Mesenchymal stem cell (in vitro differentiated cells and primary cell): ENCODE measurements around the gene RBP7. TPM values are rescaled to one million over a fixed set of nuclear protein-coding genes. Genes with fewer than 3 reads are reported as not detected.
A peak's percentile ranks its signal among the peaks of the same experiment; 100 is the strongest.

Source experiments
- DNase-seq: peaks from one replicate; pipeline ENCODE4 v3.0.0-alpha.2; 2013
- H2AFZ ChIP-seq: one replicate; pipeline ENCODE4 v1.6.1; 2013; ENCODE audit warnings: low read depth, mild to moderate bottlenecking, control low read depth, inconsistent platforms, low read length, moderate library complexity
- H2AK5ac ChIP-seq: 2 replicates; pipeline ENCODE4 v1.6.1; 2013; ENCODE audit warnings: low read length, moderate library complexity, mild to moderate bottlenecking, inconsistent platforms; ENCODE audit not compliant: severe bottlenecking
- H2BK120ac ChIP-seq: one replicate; pipeline ENCODE4 v1.6.1; 2013; ENCODE audit warnings: low read depth, mild to moderate bottlenecking, inconsistent platforms, low read length, moderate library complexity
- H2BK12ac ChIP-seq, 2 experiments: one replicate each; pipeline ENCODE4 v1.6.1; 2013; ENCODE audit warnings: inconsistent platforms in 2 of 2, low read length in 2 of 2, mild to moderate bottlenecking in 2 of 2, moderate library complexity in 2 of 2, control low read depth in 1 of 2
- H2BK15ac ChIP-seq: one replicate; pipeline ENCODE4 v1.6.1; 2013; ENCODE audit warnings: mild to moderate bottlenecking, low read depth, inconsistent platforms; ENCODE audit not compliant: poor library complexity, severe bottlenecking
- H2BK5ac ChIP-seq: 2 replicates; pipeline ENCODE4 v1.6.1; 2013; ENCODE audit warnings: low read depth, mild to moderate bottlenecking, low read length, control low read depth, inconsistent platforms; ENCODE audit not compliant: poor library complexity, severe bottlenecking
- H3K14ac ChIP-seq, 2 experiments: one replicate each; pipeline ENCODE4 v1.6.1; 2013; ENCODE audit warnings: inconsistent platforms in 2 of 2, low read length in 2 of 2, control low read depth in 1 of 2, mild to moderate bottlenecking in 1 of 2, moderate library complexity in 1 of 2
- H3K18ac ChIP-seq, 2 experiments: one replicate each; pipeline ENCODE4 v1.6.1; 2013; ENCODE audit warnings: inconsistent platforms in 2 of 2, low read length in 2 of 2, control low read depth in 1 of 2, low read depth in 1 of 2, mild to moderate bottlenecking in 1 of 2
- H3K23ac ChIP-seq, 2 experiments: one replicate each; pipeline ENCODE4 v1.6.1; 2013; ENCODE audit warnings: inconsistent platforms in 2 of 2, low read length in 2 of 2, mild to moderate bottlenecking in 2 of 2, moderate library complexity in 2 of 2, control low read depth in 1 of 2
- H3K27ac ChIP-seq: 2 replicates; pipeline ENCODE4 v1.5.1; 2013; ENCODE audit warnings: mild to moderate bottlenecking, moderate library complexity, low read length, control low read depth, inconsistent platforms; ENCODE audit not compliant: poor library complexity, severe bottlenecking
- H3K27me3 ChIP-seq, 2 experiments: 2 replicates each; pipeline versions ENCODE4 v1.6.1 to v1.7.0; 2013; ENCODE audit warnings: low read length in 2 of 2, mild to moderate bottlenecking in 2 of 2, moderate library complexity in 2 of 2, control low read depth in 1 of 2, inconsistent platforms in 1 of 2; ENCODE audit not compliant: control insufficient read depth in 1 of 2, insufficient read depth in 1 of 2
- H3K36me3 ChIP-seq, 2 experiments: 2 replicates each; pipeline versions ENCODE4 v1.6.1 to v1.7.0; 2013; ENCODE audit warnings: low read length in 2 of 2, control low read depth in 1 of 2, inconsistent platforms in 1 of 2, low read depth in 1 of 2, mild to moderate bottlenecking in 1 of 2; ENCODE audit not compliant: insufficient read depth in 2 of 2, control insufficient read depth in 1 of 2
- H3K4ac ChIP-seq, 2 experiments: one replicate each; pipeline ENCODE4 v1.6.1; 2013; ENCODE audit warnings: inconsistent platforms in 2 of 2, low read length in 2 of 2, mild to moderate bottlenecking in 2 of 2, moderate library complexity in 2 of 2, control low read depth in 1 of 2, low read depth in 1 of 2
- H3K4me1 ChIP-seq: 2 replicates; pipeline ENCODE4 v1.6.1; 2013; ENCODE audit warnings: low read depth, low read length, control low read depth; ENCODE audit not compliant: control insufficient read depth, insufficient read depth
- H3K4me2 ChIP-seq: 2 replicates; pipeline ENCODE4 v1.6.1; 2013; ENCODE audit warnings: low read length, mild to moderate bottlenecking, inconsistent platforms; ENCODE audit not compliant: poor library complexity, severe bottlenecking
- H3K4me3 ChIP-seq, 2 experiments: 2 replicates each; pipeline versions ENCODE4 v1.5.1 to v1.7.0; 2013; ENCODE audit warnings: low read length in 2 of 2, mild to moderate bottlenecking in 2 of 2, control low read depth in 1 of 2, low read depth in 1 of 2; ENCODE audit not compliant: insufficient read depth in 1 of 2
- H3K79me1 ChIP-seq: replicated peaks from 2 replicates; pipeline ENCODE4 v1.6.1; 2013; ENCODE audit warnings: mild to moderate bottlenecking, control low read depth, low read length, inconsistent platforms; ENCODE audit not compliant: poor library complexity, severe bottlenecking
- H3K9ac ChIP-seq: 2 replicates; pipeline ENCODE4 v1.7.0; 2013; ENCODE audit warnings: mild to moderate bottlenecking, low read length, moderate library complexity
- H3K9me3 ChIP-seq: 2 replicates; pipeline ENCODE4 v1.7.0; 2013; ENCODE audit warnings: mild to moderate bottlenecking, low read length; ENCODE audit not compliant: control insufficient read depth
- H4K8ac ChIP-seq: one replicate; pipeline ENCODE4 v1.6.1; 2013; ENCODE audit warnings: inconsistent platforms, mild to moderate bottlenecking, low read length, moderate library complexity
- H4K91ac ChIP-seq: one replicate; pipeline ENCODE4 v1.6.1; 2013; ENCODE audit warnings: mild to moderate bottlenecking, low read length, inconsistent platforms
- WGBS: methylation state at CpG from one replicate; pipeline ENCODE4 v1.1.7; 2013; ENCODE audit warnings: mixed read lengths; 5-methylcytosine and 5-hydroxymethylcytosine counted together
- polyA plus RNA-seq, 2 experiments: library from polyadenylated mRNA; stranded (reverse); fragments of 200-250 nt; gene quantifications; one replicate each; pipeline ENCODE4 v1.2.3, GENCODE V29; 2013

The RBP7 gene
- 0.08 TPM for polyA plus RNA-seq (2013, experiment 1 of 2)
- polyA plus RNA-seq (2013, experiment 2 of 2): not detected

DNA sequence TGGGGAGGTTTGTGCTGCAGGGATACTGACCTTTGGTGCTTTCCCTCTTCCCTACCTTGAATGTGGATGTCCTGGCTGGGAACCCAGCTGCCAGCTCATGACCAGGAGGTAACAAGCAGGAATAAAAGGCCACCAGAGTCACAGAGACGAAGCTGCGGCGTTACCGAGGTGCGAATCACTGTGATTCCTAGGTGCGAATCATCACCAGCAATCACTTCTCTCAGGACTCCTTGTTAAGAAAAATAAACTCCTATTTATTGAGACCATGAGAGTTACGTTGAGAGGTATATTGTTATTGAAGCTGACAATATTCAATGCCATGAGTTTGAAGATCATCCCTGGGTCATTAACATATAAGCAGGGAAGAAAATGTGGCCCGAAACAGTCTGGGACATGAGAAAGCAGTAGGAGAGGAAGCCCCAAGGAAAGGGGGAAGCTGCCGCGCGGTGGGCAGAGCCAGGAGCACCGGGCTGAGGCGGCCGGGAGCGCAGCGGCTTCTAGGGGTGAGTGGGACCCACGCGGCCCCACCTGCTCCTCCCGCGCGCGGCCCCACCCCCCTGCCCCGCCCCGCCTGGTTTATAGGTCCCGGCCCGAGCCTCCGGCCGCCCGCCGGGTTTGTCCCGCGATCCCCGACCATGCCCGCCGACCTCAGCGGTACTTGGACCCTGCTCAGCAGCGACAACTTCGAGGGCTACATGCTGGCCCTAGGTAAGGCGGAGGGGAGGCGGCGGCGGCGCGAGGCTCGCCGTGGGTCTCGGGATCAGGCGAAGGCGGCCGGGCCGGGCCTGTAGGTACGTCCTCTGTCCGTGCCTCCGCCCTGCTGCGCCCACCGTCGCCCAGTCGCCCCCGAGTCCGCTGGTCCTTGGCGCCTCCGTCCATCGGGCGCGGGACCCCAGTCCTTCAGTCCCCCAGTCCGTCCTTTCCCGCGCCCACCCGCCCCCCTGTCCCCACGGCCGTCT, at the start of gene RBP7:
TSS of gene RBP7 (plus strand) at position 605 of the 959 bp plus-strand sequence. CDS start at position 636, 31 bp downstream.
- Histone ChIP-seq H2BK12ac (no peak within 1 kb of the TSS), H3K79me1 (no peaks in the 10 kb centered on the region), H3K4ac (no peak within 1 kb of the TSS), H3K4me1 (peaks cover 10% of the 10 kb centered on the region), H3K4me3 (peak within 1 kb of the TSS; percentile 30 to 51), H2BK15ac (no peak within 1 kb of the TSS), H3K14ac (peak within 1 kb of the TSS in 1 of 2 experiments; percentile 86), H2BK120ac (no peak within 1 kb of the TSS), H4K91ac (no peak within 1 kb of the TSS), H2AFZ (peak within 1 kb of the TSS; percentile 81), H3K9me3 (peaks cover 4% of the 10 kb centered on the region), H3K18ac (peak within 1 kb of the TSS in 1 of 2 experiments; percentile 64), H3K4me2 (peak within 1 kb of the TSS; percentile 86), H3K36me3 (no peaks in the 10 kb centered on the region), H3K27me3 (peaks cover 19 to 44% of the 10 kb centered on the region in 2 experiments), H2BK5ac (no peak within 1 kb of the TSS), H2AK5ac (no peak within 1 kb of the TSS), H4K8ac (no peak within 1 kb of the TSS), H3K9ac (no peak within 1 kb of the TSS), H3K23ac (peak within 1 kb of the TSS in 1 of 2 experiments; percentile 89), H3K27ac (no peak within 1 kb of the TSS)
- no peak for DNase-seq
- WGBS: 3% methylated on average over 41 of the region's 71 CpGs

DNA sequence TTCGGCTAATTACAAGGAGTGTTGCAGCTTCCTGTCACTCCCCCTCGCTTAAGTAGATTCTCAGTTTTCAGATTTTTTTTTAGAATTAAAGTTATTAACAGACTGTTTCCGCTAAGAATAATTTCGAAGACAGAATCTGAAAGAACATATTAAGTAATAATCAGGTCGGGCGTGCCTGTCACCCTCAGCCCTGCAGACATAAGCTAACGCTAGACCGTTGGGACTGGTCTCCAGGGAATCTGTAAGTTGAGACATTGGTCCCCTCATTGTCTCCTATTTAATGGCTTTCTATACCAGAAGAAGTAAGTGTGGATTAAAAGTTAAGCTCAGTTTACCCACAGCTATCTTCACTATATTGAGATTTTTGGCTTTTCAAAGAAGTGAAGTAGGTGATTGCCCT, 39.3 kb upstream of the RBP7 start:
- no peak overlapping the region for H3K23ac ChIP-seq
- H2BK120ac ChIP-seq: no peak overlapping the region
- H3K4me3 ChIP-seq: no peak overlapping the region
- no peak overlapping the region for H4K91ac ChIP-seq
- H2AK5ac ChIP-seq: no peak overlapping the region
- H3K9me3 ChIP-seq: no peaks in the 10 kb centered on the region
- H4K8ac ChIP-seq: no peak overlapping the region
- H2BK15ac ChIP-seq: no peak overlapping the region
- H3K4ac ChIP-seq: no peak overlapping the region
- no peak overlapping the region for H2BK5ac ChIP-seq
- H3K18ac ChIP-seq: no peak overlapping the region
- no peak overlapping the region for H3K4me2 ChIP-seq
- H3K4me1 ChIP-seq: peaks cover 3% of the 10 kb centered on the region
- H3K27me3 ChIP-seq: no peaks in the 10 kb centered on the region
- no peak overlapping the region for H2BK12ac ChIP-seq
- peaks cover 15% of the 10 kb centered on the region for H3K79me1 ChIP-seq
- WGBS: 95% methylated on average over 6 of the region's 8 CpGs
- H3K14ac ChIP-seq: no peak overlapping the region
- no peak overlapping the region for H3K27ac ChIP-seq
- peaks cover 4 to 8% of the 10 kb centered on the region in 2 experiments for H3K36me3 ChIP-seq
- H2AFZ ChIP-seq: no peak overlapping the region
- no peak overlapping the region for H3K9ac ChIP-seq
- DNase-seq: no peak

GRCh38 chr1:9960011-9960410, 37.0 kb upstream of the RBP7 start:
- peaks cover 0 to 3% of the 10 kb centered on the region in 2 experiments for H3K36me3 ChIP-seq
- H3K9me3 ChIP-seq: no peaks in the 10 kb centered on the region
- peaks cover 3% of the 10 kb centered on the region for H3K4me1 ChIP-seq
- H3K23ac ChIP-seq: no peak overlapping the region
- H2BK12ac ChIP-seq: no peak overlapping the region
- 90% methylated on average over 3 of the region's 4 CpGs for WGBS
- no peak overlapping the region for H3K4ac ChIP-seq
- H3K27ac ChIP-seq: no peak overlapping the region
- no peak overlapping the region for H4K91ac ChIP-seq
- H2BK15ac ChIP-seq: no peak overlapping the region
- H3K18ac ChIP-seq: no peak overlapping the region
- no peak overlapping the region for H3K14ac ChIP-seq
- no peak overlapping the region for H4K8ac ChIP-seq
- H3K27me3 ChIP-seq: no peaks in the 10 kb centered on the region
- peak overlapping the region; percentile 36 for H2AK5ac ChIP-seq
- H2BK5ac ChIP-seq: no peak overlapping the region
- peaks cover 14% of the 10 kb centered on the region for H3K79me1 ChIP-seq
- no peak overlapping the region for H3K4me3 ChIP-seq
- no peak for DNase-seq
- H2BK120ac ChIP-seq: no peak overlapping the region
- H3K4me2 ChIP-seq: no peak overlapping the region
- H2AFZ ChIP-seq: no peak overlapping the region
- H3K9ac ChIP-seq: no peak overlapping the region
